Cardiac fibroblast (primary cell): ENCODE results near the gene AFF1.
A peak's percentile ranks its signal among the peaks of the same experiment; 100 is the strongest.

ENCODE experiments used
- DNase-seq, 2 donors: peaks; one replicate each; pipeline versions ENCODE4 v3.0.0 to v3.0.0-alpha.2; 2010; ENCODE audit warnings: low read depth in 2 of 2
- H3K4me3 ChIP-seq, 2 donors: replicated peaks in 1 of 2; 1 replicate in 1 of 2; 2 replicates in 1 of 2; pipeline ENCODE4 v1.5.1; 2011; ENCODE audit warnings: low read depth in 2 of 2, low read length in 2 of 2, mild to moderate bottlenecking in 2 of 2, moderate library complexity in 1 of 2
- TF ChIP-seq, protein P1 (sequence below): IDR thresholded peaks from one replicate; pipeline ENCODE4 v1.5.1; 2011; ENCODE audit warnings: low read depth, mild to moderate bottlenecking, low read length, inconsistent platforms

The AFF1 gene

DNA sequence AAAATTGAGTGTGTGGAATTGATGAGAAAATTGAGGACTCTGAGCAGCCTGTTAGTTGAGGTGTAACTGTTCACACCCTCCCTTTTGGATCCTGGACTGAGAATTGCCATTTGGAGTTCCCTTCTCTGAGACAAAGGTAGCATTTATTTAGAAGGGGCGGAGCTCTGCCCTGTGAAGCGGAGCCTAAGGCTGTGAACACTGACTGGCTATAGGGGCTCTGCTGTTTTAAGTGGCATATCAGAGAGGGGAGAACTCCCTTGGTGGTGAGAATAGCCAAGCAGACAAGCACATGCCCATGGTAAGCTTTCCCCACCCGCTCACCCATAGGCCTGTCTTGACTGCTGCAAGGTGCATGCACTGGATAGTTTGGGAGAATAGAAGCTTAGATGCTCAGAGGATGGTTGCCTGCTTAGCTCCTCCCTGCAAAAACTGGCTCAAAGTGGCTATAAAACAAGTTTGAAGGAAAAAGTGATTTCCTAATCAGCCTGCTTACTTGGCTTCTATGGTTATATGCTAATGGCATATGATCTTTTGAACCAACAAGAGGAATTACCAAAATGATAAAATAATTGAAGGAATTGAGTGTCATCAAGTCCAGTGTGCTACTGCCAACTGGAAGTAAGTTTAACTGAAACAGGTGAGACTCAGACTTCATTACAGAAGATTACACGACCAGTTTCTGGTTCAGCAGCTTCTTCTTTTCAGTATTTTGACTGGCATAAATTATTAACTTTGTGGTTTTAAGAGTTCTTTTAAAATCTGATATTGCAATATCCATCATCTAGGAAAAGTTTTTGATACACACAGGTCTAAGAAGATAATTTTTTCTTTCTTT is 108.4 kb downstream of the AFF1 start:
- no peak for DNase-seq
- TF ChIP-seq, protein P1, sequence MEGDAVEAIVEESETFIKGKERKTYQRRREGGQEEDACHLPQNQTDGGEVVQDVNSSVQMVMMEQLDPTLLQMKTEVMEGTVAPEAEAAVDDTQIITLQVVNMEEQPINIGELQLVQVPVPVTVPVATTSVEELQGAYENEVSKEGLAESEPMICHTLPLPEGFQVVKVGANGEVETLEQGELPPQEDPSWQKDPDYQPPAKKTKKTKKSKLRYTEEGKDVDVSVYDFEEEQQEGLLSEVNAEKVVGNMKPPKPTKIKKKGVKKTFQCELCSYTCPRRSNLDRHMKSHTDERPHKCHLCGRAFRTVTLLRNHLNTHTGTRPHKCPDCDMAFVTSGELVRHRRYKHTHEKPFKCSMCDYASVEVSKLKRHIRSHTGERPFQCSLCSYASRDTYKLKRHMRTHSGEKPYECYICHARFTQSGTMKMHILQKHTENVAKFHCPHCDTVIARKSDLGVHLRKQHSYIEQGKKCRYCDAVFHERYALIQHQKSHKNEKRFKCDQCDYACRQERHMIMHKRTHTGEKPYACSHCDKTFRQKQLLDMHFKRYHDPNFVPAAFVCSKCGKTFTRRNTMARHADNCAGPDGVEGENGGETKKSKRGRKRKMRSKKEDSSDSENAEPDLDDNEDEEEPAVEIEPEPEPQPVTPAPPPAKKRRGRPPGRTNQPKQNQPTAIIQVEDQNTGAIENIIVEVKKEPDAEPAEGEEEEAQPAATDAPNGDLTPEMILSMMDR: no peak
- no peak overlapping the region for H3K4me3 ChIP-seq

DNA sequence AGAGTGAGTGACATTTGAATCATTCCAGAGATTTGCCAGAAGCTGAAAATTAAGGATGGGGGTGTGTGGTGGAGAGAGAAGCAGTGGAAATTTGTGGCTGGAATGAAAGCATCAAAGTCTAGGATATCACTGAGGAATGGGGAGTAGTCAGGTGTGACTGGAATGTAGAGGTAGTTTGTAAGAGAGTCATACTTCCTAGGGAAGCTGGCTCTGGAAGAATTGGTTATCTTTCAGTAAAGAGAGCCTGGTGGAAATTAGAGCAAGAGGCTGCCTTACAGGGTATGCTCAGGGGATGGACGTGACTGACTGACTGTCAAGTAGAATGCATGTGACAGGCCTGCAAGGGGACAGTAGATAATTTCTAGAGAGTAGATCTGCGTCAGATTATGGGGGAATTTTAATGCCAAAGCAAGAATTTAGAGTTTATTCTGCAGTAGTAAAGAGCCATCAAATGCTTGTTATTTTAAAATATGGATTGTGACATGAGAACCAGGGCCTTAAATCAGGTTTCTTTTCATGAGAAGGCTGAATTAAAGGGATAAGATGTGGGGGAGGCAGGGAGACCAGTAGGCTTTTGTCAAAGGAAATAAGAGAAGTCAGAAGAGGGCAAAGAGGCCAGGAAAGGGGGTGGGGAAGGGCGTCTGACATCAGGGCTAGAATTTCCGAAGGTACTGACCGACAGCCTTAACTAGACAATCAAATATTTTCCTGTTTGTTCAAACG is 109.9 kb downstream of the AFF1 start:
- DNase-seq: no peak
- H3K4me3 ChIP-seq: no peak overlapping the region

DNA sequence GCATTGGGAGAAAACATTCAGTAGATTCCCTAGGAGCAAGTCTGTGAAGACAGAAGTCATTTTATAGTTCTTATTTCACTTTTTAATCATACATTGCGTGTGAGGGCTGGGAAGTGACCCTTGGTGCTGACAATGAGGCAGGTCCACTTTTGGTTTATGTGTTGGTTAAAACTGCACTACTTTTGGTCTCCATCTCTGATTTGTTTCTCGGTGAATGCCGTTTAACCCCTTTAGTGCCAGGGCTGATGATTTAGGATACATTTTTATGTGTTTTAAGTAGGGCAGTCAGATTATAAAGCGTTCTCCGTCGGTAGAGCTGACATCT is 110.4 kb downstream of the AFF1 start:
- TF ChIP-seq, protein P1: no peak
- no peak overlapping the region for H3K4me3 ChIP-seq
- peak in 1 of 2 donors; percentile 39 for DNase-seq

More for the DNA sequence above, 109.9 kb downstream of the AFF1 start:
- TF ChIP-seq, protein P1: no peak

DNA sequence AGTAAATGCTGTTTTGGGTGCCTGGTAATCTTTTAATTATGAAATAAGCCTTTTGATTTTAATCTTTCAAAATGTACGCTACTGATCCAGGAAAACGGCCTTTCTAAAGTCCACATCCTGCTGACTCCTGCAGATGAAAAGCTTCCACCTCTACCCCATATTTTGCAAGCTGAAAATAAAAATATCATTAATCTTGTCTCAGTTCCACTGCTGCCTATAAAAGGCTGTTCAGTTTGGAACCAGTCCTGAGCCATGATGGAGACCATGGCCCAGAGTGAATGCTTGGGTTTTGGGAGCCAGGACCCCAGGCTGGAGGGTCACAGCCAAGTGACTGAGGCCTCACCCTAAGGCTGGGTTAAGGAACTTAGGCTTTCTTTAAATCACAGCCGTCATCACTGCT is 110.8 kb downstream of the AFF1 start:
- TF ChIP-seq, protein P1: no peak
- H3K4me3 ChIP-seq: no peak overlapping the region
- DNase-seq: no peak

DNA sequence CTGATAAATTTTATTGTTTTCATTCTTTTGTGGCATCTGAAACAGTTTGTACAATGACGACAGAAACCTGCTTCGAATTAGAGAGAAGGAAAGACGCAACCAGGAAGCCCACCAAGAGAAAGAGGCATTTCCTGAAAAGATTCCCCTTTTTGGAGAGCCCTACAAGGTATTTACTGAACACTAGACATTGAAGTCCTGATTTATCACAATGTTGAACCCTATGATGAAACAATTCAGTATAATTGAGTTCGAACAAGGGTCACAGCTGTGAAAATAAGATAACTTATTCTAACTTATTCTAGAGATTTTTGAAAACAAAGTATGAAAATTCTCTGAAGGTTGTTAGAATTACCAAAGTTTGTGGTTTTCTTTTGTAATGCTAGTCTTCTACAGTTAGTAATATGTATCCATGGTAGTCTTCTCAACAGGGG is 111.3 kb downstream of the AFF1 start:
- TF ChIP-seq, protein P1: no peak
- DNase-seq: peak; percentile 59 to 74
- no peak overlapping the region for H3K4me3 ChIP-seq

DNA sequence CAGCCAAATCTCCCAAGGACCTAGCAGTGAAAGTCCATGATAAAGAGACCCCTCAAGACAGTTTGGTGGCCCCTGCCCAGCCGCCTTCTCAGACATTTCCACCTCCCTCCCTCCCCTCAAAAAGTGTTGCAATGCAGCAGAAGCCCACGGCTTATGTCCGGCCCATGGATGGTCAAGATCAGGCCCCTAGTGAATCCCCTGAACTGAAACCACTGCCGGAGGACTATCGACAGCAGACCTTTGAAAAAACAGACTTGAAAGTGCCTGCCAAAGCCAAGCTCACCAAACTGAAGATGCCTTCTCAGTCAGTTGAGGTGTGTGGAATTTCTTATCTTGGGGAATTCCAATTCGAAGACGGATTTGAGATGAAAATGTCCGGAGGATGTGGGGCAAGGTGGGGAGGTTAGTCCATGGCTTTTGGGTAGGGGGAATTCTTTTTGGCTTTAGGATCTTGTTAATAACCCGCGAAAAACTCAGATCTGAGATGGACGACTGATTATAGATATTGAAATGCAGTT is 112.5 kb downstream of the AFF1 start:
- DNase-seq: no peak

More for the DNA sequence above, 112.5 kb downstream of the AFF1 start:
- no peak overlapping the region for H3K4me3 ChIP-seq
- TF ChIP-seq, protein P1: no peak
